ENCODE results near the gene TSR2.

The TSR2 gene

DNA sequence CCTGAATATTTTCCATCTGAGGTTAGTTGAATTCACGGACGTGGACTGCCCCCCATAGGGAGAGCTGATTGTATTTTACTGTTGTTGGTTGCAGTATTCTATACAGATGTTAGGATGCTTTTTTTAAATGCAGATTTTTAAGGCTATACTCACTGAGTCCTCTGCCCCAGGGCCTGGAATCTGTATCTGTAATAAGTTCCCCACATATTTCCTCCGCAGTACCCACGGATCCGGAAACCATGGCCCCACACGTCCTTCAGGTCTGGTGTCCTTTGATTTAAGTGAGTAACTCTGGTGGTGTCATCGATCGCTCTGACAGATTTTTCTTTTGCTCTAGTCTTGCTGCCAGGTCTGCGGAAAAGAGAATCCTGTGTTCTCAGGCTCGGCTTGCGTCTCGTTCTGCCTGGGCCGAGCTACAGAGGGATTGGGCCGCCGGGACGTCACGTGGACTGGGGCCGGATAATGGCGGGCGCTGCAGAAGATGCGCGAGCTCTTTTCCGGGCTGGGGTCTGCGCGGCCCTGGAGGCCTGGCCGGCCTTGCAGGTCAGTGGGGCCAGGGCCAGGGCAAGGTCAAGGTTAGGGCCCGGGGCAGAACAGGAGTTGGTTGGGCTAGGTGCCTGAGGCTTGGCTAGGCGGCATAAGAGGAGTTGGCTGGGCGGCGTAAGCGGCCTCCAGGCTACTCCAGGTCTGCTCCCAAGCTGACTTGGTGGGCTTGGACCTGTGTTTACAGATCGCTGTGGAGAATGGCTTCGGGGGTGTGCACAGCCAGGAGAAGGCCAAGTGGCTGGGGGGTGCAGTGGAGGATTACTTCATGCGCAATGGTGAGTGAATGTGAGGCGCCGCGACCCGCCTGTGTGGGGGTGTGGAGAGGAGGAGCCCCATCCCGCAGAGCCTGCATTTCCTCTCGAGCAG, at the start of gene TSR2:
TSS of gene TSR2 (plus strand) at position 445 of the 912 bp plus-strand sequence. CDS start at position 463, 18 bp downstream.
- peak; percentile 56 to 65 (median 65) for DNase-seq (ENCODE audit: low read depth in 2 of 3, low spot score in 1 of 3)

DNA sequence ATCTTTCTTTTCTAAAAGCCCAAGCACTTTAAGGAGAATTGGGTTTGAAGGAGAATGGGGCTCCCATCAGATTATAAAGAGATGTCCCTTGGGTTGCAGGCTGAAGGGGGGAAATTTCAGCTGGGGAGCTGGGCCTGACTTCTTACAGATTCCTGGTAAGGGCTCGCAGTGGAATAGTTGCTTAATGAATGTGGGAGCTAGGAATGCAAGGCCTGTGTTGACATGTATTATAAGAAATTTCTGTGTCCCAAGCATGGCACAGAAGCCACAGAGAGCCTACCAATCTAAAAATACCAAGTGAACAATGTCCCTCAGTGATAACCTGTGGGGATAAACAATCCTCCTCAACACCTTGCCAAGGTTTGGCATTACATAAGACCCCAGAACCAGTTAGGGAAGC, 43.1 kb upstream of the TSR2 start:
- DNase-seq (ENCODE audit: low read depth in 2 of 3, low spot score in 1 of 3) = no peak

GRCh38 chrX:54407266-54407665, 32.9 kb upstream of the TSR2 start:
- DNase-seq (ENCODE audit: low read depth in 2 of 3, low spot score in 1 of 3) = no peak

DNA sequence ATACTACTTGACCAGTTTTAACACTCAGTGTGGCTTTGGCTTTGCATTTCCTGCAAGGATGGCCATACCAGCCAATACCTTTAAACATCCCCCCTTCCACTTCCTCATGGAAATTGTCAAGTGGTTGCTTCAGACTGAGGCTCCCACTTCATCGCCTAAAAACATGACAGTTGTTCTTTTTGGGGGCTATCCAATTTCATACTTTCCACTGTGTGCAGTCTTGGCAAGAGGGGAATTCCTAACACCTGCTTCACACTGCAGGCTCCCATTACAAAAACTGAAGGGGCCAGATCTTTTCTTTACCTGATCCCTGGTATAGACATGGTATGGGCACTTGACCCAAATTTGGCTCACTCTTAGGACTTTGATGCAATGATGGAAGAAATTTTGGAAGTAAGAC, 28.5 kb upstream of the TSR2 start:
- DNase-seq (ENCODE audit: low read depth in 2 of 3, low spot score in 1 of 3) = no peak

DNA sequence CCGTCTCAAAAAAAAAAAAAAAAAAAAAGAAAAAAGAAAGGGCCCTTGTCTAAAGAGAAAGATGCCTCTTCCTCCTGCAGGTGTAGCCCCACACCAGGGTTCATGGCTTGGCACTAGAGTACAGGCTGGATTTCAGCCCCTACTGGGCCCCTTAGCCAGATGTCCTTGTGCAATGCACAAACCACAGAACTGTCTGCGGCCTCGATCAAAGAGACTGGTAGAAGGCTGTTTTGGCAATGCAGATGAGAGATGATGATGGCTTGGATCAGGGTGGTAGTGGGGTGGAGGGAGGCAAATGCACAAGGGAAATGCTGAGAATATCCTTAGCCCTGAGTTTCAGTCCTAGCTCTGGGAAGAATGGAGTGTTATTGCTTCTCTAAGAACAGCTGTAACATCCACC, 26.5 kb upstream of the TSR2 start:
- DNase-seq (ENCODE audit: low read depth in 2 of 3, low spot score in 1 of 3) = no peak

DNA sequence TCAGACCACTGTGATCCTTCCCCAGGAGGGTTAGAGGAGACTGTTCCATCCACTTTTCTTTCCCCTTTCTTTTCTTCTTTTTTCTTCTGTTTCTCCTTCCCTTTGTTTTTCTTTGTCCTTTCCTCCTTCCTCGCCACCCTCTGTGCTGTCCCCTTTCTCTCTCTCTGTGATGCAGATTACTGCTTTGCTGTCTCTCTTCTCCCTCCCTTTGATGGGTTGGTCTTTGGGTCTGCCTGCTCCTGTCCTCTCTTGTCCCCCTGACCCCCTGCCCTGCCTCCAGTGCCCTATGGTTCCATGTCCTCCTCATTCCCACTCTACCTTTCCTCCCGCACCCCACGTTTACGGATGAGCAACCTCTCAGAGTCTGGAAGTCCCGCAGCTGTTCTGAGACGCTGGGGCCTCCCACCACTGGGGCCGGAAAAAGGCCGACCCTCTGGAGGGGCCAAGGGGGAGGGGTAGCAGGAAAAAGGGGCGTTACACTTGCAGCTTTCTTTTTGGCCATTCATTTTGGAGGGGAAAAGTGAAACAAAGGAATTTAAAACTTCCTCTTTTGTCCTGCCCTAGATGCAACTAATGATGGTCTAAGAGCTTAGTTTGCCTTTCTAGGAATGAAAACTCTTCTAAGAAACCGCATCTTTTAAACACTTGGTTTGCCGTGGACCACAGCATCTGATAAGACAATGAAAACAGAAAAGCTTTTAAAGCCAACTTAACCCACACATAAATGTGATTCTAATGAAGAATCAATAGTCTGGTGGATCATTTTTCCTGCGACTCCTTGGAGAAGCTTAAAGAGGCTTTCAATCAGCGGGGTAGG, 24.5 kb upstream of the TSR2 start:
- no peak for DNase-seq (ENCODE audit: low read depth in 2 of 3, low spot score in 1 of 3)

DNA sequence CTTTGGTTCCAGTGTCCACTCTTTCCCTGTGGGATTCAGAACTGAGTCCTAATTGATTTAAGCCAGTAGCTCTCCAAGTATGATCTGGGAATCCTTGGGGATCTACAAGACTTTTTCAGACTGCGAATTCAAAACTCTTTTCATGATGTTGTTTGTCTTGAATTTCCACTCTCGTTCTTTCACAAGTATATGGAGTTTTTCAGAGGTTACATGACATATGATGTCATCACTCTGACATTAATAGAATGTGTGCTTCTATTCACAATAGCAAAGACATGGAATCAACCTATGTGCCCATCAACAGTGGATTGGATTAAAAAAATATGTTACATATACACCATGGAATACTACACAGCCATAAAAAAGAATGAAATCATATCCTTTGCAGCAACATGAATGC, 23.2 kb upstream of the TSR2 start:
- DNase-seq (ENCODE audit: low read depth in 2 of 3, low spot score in 1 of 3) = no peak

- DNase-seq (ENCODE audit: low read depth in 2 of 3, low spot score in 1 of 3) = no peak
These were observed 20.5 kb upstream of the TSR2 start for GRCh38 chrX:54419559-54420302.

GRCh38 chrX:54422168-54422567, 18.0 kb upstream of the TSR2 start:
- no peak for DNase-seq (ENCODE audit: low read depth in 2 of 3, low spot score in 1 of 3)

- no peak for DNase-seq (ENCODE audit: low read depth in 2 of 3, low spot score in 1 of 3)
These were observed 16.9 kb upstream of the TSR2 start for GRCh38 chrX:54423161-54423888.

DNA sequence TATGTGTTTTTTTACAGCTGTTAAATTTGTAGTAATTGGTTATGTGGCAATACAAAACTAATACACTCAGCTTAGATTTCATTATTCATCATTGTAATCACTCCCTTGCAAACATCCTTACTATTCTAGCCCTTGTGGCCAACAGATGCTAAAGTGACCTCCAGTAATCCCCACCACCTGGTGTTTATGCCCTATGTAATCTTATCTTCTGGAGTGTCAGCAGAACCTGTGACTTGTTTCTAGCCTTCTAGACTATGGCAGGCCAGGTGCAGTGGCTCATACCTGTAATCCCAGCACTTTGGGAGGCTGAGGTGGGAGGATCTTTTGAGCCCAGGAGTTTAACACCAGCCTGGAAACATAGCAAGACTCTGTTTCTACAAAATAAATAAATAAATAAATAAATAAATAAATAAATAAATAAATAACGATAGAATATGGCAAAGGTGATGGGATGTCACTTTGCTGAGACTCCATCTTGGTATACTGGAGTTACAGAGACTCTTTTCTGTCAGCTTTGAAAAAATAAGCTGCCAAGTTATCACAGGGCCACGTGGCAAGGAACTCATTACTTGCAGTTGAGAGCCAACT, 12.3 kb upstream of the TSR2 start:
- no peak for DNase-seq (ENCODE audit: low read depth in 2 of 3, low spot score in 1 of 3)

DNA sequence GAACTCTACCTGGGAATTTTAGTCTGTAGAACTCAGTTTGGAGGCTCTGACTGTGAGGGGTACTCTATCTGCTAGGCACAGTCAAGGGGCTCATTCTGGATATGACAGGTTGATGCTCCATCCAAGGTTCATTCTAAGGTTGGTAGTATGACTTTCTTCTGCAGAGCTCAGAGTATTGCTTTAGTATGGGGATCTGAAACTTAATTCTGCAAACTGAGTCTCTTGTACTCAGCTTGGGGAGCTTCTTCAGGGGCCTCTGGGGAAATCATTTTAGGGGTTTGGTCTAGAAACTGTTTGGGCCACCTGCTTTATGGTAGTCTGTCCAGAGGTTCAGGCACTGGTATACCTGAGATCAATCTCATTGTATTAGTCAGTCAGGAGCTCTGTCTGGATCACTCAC, 9.7 kb upstream of the TSR2 start:
- no peak for DNase-seq (ENCODE audit: low read depth in 2 of 3, low spot score in 1 of 3)

DNA sequence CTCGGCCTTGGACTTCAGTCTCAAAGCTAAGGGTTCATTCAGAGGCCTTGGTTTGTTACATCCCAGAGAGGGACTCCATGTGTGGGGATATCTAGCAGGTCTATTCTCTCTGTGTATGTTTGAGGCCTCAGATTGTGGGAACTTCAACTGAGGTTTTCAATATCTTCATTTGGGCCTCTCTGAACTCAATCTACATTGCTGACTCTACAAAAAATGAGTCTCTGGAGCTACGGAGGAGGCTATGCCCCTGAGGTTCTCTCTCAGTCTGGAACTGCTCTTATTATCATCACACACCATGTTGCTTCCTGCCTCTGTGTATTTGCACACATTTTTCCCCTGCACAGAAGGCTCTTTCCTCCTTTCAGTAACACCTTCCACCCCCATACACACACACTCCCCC, 5.1 kb upstream of the TSR2 start:
- no peak for DNase-seq (ENCODE audit: low read depth in 2 of 3, low spot score in 1 of 3)

DNA sequence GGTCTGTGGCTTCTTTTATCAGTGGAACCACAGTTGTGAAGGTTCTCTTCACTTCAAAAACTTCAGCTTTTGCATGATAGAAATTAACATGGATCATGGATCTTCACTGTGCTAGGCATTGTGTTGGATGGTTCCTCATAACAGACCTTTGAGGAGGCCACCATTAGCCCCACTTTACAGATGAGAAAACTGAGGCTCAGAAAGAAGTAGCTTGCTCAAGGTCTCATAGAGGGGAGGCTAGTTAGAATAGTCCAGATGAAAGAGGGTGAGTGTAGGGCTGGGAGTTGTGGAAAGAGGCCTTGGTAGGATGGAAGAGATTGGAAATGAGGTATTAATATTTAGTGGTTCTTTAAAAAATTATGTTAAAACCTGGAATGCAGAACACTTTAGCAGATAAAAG, 2.6 kb downstream of the TSR2 start:
- no peak for DNase-seq (ENCODE audit: low read depth in 2 of 3, low spot score in 1 of 3)

DNA sequence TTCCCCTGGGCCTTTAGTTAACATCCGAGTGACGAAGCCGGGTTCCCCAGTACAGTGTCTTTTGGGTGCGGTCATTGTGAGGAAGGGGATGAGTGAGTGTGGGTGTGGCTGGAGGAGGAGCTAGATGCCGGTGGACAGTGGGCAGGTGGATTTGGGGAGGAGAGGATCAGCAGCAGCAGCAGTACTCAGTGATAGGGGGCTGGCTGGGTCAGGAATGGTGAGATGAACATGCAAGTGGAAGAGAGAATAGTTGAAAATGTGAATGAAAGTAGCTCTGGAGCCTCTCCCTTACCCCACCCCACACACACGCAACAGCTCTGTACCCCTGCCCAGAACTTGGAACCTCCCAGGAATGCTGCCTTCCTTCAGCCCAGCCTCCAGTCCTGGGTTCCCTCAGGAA, 4.5 kb downstream of the TSR2 start:
- no peak for DNase-seq (ENCODE audit: low read depth in 2 of 3, low spot score in 1 of 3)

GRCh38 chrX:54446084-54446483, 5.9 kb downstream of the TSR2 start:
- no peak for DNase-seq (ENCODE audit: low read depth in 2 of 3, low spot score in 1 of 3)

DNA sequence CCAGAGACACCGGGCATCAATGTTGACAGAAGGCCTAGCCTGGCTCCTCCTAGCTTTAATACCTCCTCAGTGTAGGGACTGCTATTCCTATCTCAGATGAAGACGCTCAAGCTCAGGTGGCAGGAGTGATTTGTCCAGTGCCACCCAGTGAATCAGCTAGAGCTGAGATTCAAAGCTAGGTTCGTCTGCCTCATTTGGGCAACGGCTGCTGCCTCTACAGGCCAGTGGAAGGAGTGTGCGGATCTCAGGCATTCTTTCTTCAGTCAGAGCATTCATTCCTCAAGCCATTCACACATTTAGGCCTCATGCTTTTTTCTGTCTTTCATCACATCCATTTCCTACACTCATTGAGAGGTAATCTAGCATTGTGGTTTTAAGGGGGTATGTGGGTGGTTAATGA, 7.3 kb downstream of the TSR2 start:
- no peak for DNase-seq (ENCODE audit: low read depth in 2 of 3, low spot score in 1 of 3)

- no peak for DNase-seq (ENCODE audit: low read depth in 2 of 3, low spot score in 1 of 3)
These were observed 9.7 kb downstream of the TSR2 start for GRCh38 chrX:54449929-54450328.

DNA sequence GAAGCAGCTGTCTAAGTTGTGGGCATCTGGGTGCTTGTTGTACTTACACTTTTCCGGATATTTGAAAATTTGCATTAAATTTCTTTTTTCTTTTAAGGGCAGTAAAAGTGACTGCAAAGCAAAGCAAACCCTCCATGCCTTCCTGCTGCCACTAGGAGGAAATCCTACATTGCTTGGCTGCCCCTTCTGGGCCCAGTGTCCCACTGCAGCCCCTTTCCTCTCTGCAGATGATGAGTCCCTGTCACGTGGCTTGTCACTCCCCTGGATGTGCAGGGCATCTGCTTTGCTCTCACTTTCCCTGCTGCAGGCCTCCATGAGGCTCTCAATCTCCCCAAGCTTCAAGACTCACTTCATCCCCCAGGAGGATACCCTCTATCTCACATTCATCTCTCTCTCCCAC, 12.7 kb downstream of the TSR2 start:
- DNase-seq (ENCODE audit: low read depth in 2 of 3, low spot score in 1 of 3) = no peak

- no peak for DNase-seq (ENCODE audit: low read depth in 2 of 3, low spot score in 1 of 3)
These were observed 30.0 kb downstream of the TSR2 start for GRCh38 chrX:54470054-54470760.

All from stimulated activated CD4-positive, alpha-beta T cell treated with anti-CD3 and anti-CD28 coated beads, Interleukin-12 subunit alpha, Interleukin-12 subunit beta, amount 100 ng/mL, for 48 hours (primary cell).